ENCODE data around the gene SYNPO2L.
"Not testable (repeated sequence)": the region's sequence is repeated elsewhere in the genome, so short reads cannot be mapped to it uniquely, and the experiment has no call there.

SYNPO2L gene

DNA sequence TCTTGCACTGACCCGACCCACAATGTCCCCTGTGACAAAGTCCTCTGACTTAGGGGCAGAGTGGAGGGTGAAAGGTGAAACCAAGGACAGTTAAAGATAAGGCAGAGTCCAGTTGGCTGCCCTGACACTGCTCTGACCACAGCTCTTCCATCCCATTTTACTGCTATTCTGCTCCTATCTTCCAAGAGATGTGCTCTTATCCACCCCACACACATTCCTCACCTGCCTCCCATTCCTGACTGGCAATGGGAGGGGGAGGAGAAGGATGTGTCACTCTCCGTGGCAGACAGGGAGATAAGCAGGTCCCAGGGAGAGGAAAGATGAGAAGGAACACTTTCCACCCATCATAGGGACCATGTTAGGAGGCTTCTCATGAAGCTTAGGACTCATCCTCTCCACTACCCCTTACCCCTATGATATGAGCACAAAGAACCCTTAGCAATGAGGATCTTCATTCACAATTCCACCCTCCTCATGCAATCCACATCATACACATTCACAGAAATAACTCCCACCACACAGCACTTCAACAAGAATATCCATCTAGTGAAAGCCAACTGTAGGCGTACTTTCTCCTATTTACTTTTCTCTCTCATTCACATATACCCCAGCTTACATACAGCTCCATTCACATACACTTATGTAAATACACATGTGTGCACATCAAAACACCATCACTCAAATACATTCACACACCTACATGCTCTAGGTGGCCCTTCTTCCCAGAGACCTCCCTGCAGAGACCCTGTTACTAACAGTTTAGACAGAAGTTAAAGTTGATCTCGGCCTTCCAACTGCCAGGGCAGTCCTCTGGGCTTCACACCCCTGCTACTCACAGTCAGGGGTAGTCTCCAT lies 6.6 kb downstream of the SYNPO2L start:
- no peak for DNase-seq

DNA sequence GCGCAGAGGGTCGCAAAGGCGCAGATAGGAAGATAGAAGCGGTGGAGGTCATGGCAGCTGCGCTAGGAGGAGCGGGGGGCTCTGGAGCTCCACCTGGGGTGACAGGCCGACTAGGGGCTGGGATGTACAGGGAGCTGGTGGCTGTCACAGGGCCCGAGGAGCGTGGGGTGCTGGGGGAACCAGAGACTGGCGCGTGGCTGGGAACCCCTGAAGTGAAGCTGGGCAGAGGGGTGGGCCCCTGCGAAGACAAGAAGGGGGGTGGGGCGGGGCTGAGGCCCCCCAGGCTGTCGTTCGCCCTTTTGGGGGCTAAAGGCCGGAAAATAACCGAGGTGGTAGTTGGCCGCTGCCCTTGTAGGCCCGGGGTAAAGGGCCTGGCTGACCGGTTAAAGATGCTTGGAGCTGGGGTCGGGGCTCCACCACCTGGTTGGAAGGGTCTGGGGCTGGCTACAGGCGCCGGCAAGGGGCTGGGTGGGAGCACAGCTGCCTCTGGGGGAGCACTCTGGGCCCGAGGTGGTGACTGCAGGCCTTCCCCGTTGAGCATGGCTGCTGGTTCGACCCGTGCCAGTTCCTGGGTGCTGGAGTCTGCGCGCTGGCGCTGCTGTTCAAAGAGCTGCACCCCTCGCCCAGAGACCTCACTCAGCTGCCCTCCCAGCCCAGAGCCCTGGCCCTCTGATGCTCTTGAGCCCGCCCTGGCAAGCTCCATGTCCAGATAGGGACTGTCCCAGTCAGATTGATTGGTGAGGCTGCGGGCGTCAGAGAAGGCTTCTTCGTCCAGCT lies 7.8 kb downstream of the SYNPO2L start:
- DNase-seq: no peak

DNA sequence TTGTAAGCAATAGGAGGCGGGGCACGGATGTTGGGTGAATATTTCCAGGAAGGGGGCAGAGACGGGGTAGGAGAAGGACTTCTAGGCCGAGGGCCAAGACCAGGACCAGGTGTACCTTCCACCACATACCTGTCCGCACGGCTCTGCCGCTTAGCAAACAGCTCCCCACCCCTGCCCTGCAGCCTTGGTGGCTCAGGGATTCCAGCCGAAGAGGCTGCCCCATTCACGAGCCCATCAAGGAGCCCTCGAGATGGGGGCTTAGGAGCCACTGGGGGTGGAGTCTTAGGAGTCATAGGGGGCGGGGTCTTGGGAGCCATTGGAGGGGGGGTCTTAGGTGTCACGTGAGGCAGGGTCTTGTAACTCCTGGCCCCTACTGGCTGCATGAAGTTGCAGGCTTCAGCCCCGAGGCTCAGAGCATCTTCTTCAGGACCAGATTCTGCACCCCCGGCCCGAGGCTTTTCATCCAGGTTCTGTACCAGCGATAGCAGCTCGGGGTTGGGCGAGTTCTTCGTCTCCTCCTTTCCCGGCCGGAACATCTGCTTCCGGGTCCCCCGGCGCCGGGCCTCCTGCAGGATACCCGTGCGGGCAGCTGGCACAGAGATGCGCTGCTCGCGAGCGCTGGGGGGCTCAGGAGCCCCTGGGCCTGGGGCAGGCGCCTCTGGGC lies 8.5 kb downstream of the SYNPO2L start:
- no peak for DNase-seq

DNA sequence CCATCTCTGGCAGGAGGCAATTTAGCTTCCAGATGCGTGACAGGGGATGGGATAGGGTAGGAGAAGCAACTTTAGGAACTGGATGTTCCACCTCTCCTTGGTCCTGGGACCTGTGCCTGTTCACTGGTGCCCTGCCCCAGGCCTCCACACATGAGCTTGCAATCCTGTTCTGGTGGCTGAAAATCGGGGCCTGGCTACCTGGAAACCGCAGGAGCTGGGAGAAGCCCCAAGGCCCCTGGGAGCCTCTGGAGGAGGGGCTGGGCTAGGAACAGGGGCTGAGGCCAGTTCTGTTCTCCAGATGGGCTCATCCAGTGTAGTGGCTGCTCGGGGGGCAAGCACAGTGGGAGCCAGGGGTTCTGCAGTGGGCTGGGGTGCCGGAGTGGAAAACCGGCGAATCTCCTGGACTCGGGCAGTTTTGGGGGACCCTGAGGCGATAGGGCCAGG lies 9.2 kb downstream of the SYNPO2L start:
- DNase-seq: no peak

DNA sequence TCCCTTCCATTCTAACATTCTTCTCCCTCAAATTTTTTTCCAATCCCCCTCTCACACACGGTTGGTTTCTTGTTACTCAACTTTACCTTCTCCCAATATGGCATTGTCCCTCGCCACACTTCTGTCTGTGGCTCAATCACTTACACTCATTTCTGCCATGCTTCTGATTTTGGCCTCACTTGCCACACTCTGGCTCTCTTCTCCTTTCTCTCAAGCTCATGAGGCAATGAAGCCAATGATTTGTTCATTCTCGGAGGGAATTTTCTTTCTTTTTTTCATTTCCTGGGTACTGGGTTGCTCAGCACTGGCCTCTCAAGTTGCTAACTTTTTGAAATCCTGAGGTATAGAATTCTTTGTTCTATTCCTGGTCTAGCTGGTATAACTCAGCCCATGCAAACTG lies 10.6 kb downstream of the SYNPO2L start:
- no peak for DNase-seq

- no peak for DNase-seq
Measured at GRCh38 chr10:73644767-73645166, 11.1 kb downstream of the SYNPO2L start.

DNA sequence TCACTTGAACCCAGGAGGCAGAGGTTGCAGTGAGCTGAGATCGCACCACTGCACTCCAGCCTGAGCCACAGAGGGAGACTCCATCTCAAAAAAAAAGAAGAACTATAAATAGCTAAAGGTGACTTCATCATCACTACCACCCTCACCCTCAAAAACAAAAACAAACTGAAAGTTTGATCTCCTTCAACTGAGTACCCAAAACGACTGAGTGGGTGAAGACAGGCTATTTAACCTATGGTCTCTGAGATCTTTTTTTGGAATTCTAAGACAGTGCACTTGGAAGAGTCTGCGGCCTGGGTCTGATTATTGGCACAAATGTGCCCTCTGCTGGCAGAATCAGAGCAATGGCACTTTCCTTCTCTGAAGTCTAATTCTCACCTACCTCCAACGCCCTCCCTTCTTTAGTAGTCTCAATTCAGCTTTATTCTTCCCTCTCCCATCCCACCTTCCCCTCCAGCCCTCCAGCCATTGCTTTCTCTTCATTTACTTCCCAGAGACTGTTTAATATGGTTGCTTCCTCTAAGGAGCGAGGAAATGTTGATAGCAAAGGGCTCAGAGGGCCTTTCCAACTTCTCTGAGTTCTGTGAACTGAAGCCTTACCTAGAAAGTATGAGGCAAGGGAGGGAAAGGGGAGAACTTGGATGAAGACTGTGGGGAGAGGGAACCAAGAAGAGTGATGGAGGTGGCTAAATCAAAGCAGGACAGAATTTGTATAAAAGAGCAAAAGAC lies 11.7 kb downstream of the SYNPO2L start:
- no peak for DNase-seq

DNA sequence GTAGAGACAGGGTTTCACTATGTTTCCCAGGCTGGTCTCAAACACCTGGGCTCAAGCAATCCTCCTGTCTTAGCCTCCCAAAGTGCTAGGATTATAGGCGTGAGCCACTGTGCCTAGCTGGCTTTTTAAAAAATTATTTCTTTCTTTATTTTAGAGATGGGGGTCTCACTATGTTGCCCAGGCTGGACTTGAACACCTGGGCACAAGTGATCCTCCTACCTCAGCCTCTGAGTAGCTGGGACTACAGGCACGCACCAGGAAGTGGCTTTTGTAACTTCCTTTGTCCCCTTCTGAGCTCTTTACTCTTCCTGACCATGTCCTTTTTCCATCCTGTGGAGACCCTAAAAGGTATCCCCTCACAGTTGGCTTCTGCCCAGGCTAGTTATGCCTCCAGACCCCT lies 12.5 kb downstream of the SYNPO2L start:
- no peak for DNase-seq

DNA sequence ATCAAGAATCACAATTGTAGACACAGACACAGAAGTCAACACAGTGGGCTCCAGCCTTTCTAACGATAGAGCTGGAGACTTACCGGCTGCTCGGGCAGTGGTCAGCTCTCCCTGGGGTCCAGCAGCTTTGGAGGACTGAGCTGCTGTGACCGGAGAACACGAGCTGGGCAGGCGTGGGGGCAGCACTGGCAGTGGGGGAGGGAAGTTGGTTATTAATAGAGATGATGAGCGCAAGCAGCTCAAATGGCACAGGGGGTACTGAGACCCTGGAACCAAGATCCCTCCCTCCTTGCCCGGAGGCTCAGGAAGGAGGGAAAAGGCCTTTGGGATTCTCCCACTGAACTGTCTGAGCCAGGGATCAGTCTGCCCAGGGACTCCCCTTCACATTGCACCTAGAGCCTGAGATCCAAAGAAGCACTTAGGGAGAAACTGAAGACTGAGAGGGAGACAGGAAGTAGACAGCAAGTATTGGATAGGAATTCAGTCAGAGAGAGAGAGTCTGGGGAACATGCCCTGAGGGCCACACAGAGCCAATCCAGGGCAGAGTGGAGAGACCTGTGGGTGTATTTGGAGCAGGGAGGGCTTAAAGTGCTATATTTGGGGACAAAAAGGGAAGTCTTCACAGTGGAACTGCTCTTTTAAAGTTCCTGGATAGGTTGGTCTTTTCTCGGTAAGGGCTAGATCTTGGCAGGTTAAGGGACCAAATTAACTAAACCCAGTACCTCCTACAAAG lies 14.3 kb downstream of the SYNPO2L start, which contains the start of gene MYOZ1:
TSS of gene MYOZ1 (minus strand) at position 147 of the 733 bp plus-strand sequence. CDS start 1,457 bp downstream, outside the sequence.
- DNase-seq: no peak

DNA sequence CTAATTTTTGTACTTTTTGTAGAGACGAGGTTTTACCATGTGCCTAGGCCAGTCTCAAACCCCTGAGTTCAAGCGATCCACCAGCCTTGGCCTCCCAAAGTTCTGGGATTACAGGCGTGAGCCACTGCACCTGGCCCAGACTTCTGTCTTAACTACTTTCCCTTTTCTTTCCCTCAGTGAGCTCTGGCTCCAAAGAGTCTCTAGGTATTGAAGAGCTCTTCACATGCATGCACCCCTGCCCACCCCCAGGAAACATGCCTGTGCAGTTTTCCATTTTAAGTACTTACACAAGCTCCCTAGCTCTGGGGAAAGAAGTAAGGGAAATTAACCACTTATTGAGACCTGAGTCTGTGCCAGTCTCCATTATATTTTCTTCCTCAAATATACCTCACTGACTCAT lies 16.5 kb downstream of the SYNPO2L start:
- DNase-seq: no peak

DNA sequence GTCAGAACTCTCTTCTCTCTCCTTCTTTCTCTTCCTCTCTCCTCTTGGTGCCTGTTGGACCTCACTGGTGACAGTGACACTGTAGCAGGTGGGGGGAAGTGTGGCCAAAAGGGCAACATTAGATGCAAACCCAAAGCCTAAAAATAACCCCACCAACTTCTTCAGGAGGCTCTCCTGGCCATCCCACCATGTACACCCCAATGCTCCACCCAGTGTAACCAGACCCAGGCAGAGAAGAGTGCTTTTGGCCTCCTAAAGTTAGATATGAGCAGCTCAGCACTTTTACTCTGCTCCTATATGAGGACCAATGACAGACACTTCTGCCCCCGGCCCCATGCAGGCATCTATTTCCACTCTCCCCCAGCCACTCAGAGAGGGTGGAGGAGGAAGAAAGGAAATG lies 20.0 kb downstream of the SYNPO2L start:
- no peak for DNase-seq

- DNase-seq: no peak
Measured at GRCh38 chr10:73634421-73634820, 21.4 kb downstream of the SYNPO2L start.

DNA sequence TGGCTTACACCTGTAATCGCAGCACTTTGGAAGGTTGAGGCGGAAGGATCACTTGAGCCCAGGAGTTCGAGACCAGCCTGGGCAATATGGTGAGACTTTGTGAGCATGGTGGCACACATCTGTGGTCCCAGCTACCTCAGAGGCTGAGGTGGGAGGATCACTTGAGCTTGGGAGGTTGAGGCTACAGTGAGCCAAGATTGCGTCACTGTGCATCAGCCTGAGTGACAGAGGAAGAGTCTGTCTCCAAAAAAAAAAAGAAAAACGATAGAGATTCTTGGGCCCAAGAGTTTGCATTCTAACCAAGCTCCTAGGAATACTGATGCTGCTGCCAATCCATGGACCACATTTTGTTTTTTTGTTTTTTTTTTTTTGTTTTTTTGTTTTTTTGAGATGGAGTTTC lies 26.7 kb downstream of the SYNPO2L start:
- no peak for DNase-seq

DNA sequence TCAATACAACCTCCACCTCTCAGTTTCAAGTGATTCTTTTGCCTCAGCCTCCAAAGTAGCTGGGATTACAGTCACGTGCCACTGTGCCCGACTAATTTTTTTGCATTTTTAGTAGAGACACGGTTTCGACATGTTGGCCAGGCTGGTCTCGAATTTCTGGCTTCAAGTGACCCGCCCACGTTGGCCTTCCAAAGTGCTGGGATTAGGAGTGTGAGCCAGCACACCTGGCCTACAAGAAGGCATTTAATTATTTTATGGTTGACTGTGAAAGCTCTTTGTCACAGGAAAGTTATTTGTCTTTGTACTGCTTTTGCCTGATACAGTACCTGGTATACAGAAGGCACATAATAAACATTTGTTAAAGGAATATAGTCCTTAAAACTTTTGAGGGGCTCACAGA lies 27.4 kb downstream of the SYNPO2L start:
- DNase-seq: no peak

DNA sequence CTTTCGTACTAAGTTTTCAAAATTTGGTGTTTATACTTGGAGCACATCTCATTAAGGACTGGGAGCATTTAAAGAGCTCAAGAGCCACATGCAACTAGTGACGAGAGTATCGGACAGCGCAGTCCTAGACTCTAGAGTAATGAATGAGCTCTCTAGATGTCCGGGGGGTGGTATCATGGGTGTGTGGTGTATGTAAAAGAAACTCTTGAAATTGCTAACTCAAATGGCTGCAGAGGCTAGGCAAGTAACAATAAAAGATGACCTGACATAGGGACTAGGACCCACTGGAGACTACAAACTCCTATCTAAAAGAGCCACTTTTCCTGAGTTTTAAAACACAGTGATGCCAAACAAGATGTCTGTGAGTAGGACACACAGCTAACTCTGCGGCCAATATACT lies 28.5 kb downstream of the SYNPO2L start:
- DNase-seq: no peak

DNA sequence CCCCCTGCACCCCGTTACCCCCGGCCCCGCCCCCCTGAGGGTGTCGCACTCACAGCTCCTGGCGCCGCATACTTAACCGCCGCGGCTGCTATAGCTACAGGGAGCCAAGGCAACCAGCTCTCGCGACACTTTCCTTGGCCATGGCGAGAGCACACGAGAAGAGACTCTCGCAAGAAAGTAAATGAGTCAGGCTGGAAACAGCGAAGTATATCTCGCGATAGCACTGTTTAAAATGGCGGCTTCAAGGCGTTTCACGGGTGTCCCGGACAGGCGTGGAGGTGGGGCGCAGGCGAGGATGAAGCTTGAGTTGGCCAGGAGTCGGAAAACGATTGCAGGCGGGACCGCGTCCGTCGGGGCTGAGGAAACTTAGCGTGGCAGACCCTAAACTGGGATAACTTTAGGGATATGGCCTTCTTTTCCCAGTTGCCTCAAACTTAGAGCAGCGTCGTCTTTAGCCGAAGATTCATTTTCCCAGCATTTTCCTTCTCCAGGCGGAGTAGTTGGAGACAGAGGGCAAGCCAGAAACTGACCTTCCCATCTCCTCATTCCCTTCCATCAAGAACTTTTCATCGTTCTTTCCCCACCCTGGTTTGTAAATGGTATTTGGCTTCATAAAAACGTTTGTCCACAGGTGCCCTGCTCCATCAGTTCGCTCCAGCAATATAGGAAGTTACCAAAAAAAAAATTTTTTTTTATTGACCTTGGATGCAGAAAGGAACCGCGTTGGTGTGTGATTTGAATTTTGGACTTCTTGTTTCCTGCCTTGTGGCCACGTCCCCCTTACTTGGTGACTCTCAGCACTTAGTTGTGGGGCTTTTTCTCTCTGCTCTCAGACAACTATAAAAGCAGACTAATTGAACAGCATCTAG lies 29.7 kb downstream of the SYNPO2L start:
- peak; percentile 93 for DNase-seq

GRCh38 chr10:73625004-73625883 lies 30.6 kb downstream of the SYNPO2L start:
- DNase-seq: no peak

GRCh38 chr10:73623056-73623455 lies 32.8 kb downstream of the SYNPO2L start:
- DNase-seq: no peak

- not testable (repeated sequence) for DNase-seq
Measured at GRCh38 chr10:73620974-73621373, 34.9 kb downstream of the SYNPO2L start.

DNA sequence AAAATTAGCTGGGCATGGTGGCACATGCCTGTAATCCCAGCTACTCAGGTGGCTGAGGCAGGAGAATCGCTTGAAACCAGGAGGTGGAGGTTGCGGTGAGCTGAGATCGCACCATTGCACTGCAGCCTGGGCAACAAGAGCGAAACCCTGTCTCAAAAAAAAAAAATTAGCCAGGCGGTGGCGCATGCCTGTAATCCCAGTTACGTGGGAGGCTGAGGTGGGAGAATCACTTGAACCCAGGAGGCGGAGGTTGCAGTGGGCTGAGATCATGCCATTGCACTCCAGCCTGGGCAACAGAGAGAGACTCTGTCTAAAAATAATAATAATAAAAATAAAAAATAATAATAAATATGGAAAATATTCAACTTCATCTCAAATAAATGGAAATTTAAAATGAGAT lies 38.7 kb downstream of the SYNPO2L start:
- DNase-seq: not testable (repeated sequence)
